Naive thymus-derived CD4-positive, alpha-beta T cell (primary cell): ENCODE measurements around the gene PARP3. TPM values are rescaled to one million over a fixed set of nuclear protein-coding genes. Genes with fewer than 3 reads are reported as not detected.

Source experiments
- ATAC-seq: fragments of 150-1000 bp; cut with Tn5 transposase; 2 replicates; pipeline ENCODE4 v1.10.0; 2021; ENCODE audit warnings: mild to moderate bottlenecking, moderate library complexity
- CTCF ChIA-PET: fragments of 350-600 bp; sonication (Branson Sonifier 250); formaldehyde crosslinking; loops from one replicate; lab custom pipeline; 2021; ENCODE audit warnings: antibody characterized with exemption; lab: Charles Lee
- POLR2A ChIA-PET: fragments of 350-600 bp; sonication (Branson Sonifier 250); formaldehyde crosslinking; loops from one replicate; lab custom pipeline; 2021; ENCODE audit warnings: antibody characterized with exemption, inconsistent platforms; lab: Charles Lee
- DNase-seq, 9 donors: peaks; one replicate each; pipeline versions ENCODE4 v3.0.0 to v3.0.0-alpha.2; 2020 to 2022; ENCODE audit warnings: mixed read lengths in 1 of 9
- H3K27ac ChIP-seq: one replicate; pipeline ENCODE4 v1.7.0; 2013; ENCODE audit warnings: mild to moderate bottlenecking, low read depth, low read length, moderate library complexity
- H3K27me3 ChIP-seq, 2 donors: one replicate each; pipeline ENCODE4 v1.7.0; 2013; ENCODE audit warnings: low read length in 2 of 2, mild to moderate bottlenecking in 2 of 2, moderate library complexity in 2 of 2; ENCODE audit not compliant: control insufficient read depth in 2 of 2, insufficient read depth in 2 of 2
- H3K36me3 ChIP-seq, 3 experiments: 1 replicate in 2 of 3; 2 replicates in 1 of 3; pipeline ENCODE4 v1.7.0; 2013; ENCODE audit warnings: low read length in 3 of 3, mild to moderate bottlenecking in 3 of 3, moderate library complexity in 1 of 3; ENCODE audit not compliant: insufficient read depth in 3 of 3, control insufficient read depth in 2 of 3
- H3K4me1 ChIP-seq, 2 donors: one replicate each; pipeline ENCODE4 v1.7.0; 2013; ENCODE audit warnings: low read length in 2 of 2, mild to moderate bottlenecking in 2 of 2, moderate library complexity in 1 of 2; ENCODE audit not compliant: control insufficient read depth in 2 of 2, insufficient read depth in 2 of 2
- H3K4me3 ChIP-seq: 2 replicates; pipeline ENCODE4 v1.7.0; 2013; ENCODE audit warnings: mild to moderate bottlenecking, low read length
- H3K9me3 ChIP-seq, 3 experiments: 1 replicate in 2 of 3; 2 replicates in 1 of 3; pipeline ENCODE4 v1.7.0; 2013; ENCODE audit warnings: low read length in 3 of 3; ENCODE audit not compliant: control insufficient read depth in 2 of 3
- H3K27ac Mint-ChIP-seq, 9 donors: one replicate each; pipeline ENCODE4 v1.8.0; 2020 to 2022; ENCODE audit warnings: mixed read lengths in 9 of 9, mild to moderate bottlenecking in 8 of 9, moderate library complexity in 5 of 9, inconsistent platforms in 2 of 9
- H3K27me3 Mint-ChIP-seq, 5 donors: one replicate each; pipeline ENCODE4 v1.8.0; 2021 to 2022; ENCODE audit warnings: mixed read lengths in 5 of 5, mild to moderate bottlenecking in 1 of 5
- H3K36me3 Mint-ChIP-seq, 5 donors: one replicate each; pipeline ENCODE4 v1.8.0; 2020 to 2022; ENCODE audit warnings: mixed read lengths in 5 of 5, mild to moderate bottlenecking in 3 of 5, inconsistent platforms in 1 of 5
- H3K4me1 Mint-ChIP-seq, 7 donors: one replicate each; pipeline ENCODE4 v1.8.0; 2020 to 2022; ENCODE audit warnings: mixed read lengths in 7 of 7, mild to moderate bottlenecking in 3 of 7, inconsistent platforms in 1 of 7
- H3K4me3 Mint-ChIP-seq, 10 donors: one replicate each; pipeline ENCODE4 v1.8.0; 2020 to 2022; ENCODE audit warnings: mild to moderate bottlenecking in 10 of 10, mixed read lengths in 10 of 10, moderate library complexity in 6 of 10, inconsistent platforms in 2 of 10
- H3K9me3 Mint-ChIP-seq, 11 donors: one replicate each; pipeline ENCODE4 v1.8.0; 2020 to 2022; ENCODE audit warnings: mixed read lengths in 11 of 11, mild to moderate bottlenecking in 4 of 11, inconsistent platforms in 1 of 11, moderate library complexity in 1 of 11
- intact Hi-C, 2 donors: fragments of 100-400 bp; cut with micrococcal nuclease; formaldehyde crosslinking; loops; one replicate each; pipeline ENCODE4 v1.15.1; 2023
- polyA plus RNA-seq, 2 donors: library from polyadenylated mRNA; unstranded; fragments of 300-500 nt; fragmentation: Illumina TruSeq; gene quantifications; one replicate each; pipeline ENCODE4 v1.2.3, GENCODE V29; 2021
- total RNA-seq, 6 experiments: library from RNA in 5 of 6; stranded (reverse) in 5 of 6; gene quantifications; 1 replicate in 5 of 6; 2 replicates in 1 of 6; pipeline ENCODE4 v1.2.3 and lab custom pipeline; 2021 to 2026

The PARP3 gene
- total and polyA plus RNA-seq, 7 experiments from 2014 or later = 3.2 to 21.5 (median 8.1) TPM

DNA sequence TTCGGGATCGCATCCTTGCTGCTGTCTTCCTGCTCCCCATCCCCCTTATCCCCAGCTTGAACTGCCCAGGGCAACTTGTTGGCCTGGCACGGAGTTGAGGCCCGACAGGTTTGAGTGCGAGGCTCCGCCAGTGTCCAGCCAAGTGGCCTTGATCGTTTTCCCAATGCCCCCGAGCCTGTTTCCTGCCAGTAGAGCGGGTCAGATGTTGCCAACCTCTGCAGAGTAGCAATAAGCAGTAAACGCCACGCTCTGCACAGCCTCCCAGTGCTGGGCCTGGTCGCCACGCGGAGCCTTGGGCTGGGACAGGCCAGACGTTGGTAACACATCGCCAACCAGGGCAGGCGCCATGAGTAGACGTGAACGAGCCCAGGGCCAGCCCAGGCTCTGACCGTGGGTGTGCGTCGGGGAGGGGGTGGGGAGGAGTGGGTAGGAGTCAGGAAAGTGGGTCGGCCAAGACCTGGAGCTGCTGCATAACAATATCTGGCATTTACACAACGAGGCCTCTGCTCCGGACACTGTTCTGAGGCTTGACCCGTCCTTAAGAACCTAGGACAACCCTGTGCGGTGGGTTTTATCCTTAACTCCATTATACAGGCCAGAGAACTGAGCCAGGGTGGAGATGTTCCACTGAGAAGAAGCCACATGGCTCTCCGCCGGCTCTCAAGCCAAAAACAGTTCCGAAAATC lies 32.3 kb downstream of the PARP3 start:
- DNase-seq (peak in 1 of 9 donors; percentile 44), ATAC-seq (peak; percentile 7)
- no peaks in the 10 kb centered on the region for H3K36me3 ChIP-seq
- Mint-ChIP-seq H3K36me3 (peaks cover 0 to 3% (median 0%) of the 10 kb centered on the region in 5 donors), H3K27me3 (no peaks in the 10 kb centered on the region), H3K4me1 (peaks cover 26 to 54% (median 32%) of the 10 kb centered on the region in 7 donors), H3K27ac (peak overlapping the region; percentile 80 to 97 (median 92)), H3K9me3 (no peaks in the 10 kb centered on the region), H3K4me3 (peak overlapping the region; percentile 83 to 100 (median 94))
- intact Hi-C loops = loop anchor here (1.0 to 2.0 kb wide), 6 partner anchors 9 to 475 kb away; partner anchors contain the start of genes PARP3 (in 2 of the 2), ACY1 (in 1 of the 2) and RPL29 (in 1 of the 2)
- H3K27me3 ChIP-seq = no peaks in the 10 kb centered on the region
- H3K4me3 ChIP-seq = peak overlapping the region; percentile 82
- CTCF ChIA-PET = interaction anchor here (0.6 to 2.5 kb wide), 9 partner anchors 9 to 33 kb away, joined by 3 to 28 read pairs (median 4); partner anchors contain the start of genes ACY1, PARP3, RPL29 and RRP9
- peaks cover 9 to 21% of the 10 kb centered on the region in 2 donors for H3K4me1 ChIP-seq
- POLR2A ChIA-PET = interaction anchor here (0.5 to 4.3 kb wide), 15 partner anchors 9 to 222 kb away, joined by 3 to 34 read pairs (median 5); partner anchors contain the start of genes ACY1, DUSP7, PARP3 and RPL29
- no peaks in the 10 kb centered on the region for H3K9me3 ChIP-seq
- peak overlapping the region; percentile 77 for H3K27ac ChIP-seq

DNA sequence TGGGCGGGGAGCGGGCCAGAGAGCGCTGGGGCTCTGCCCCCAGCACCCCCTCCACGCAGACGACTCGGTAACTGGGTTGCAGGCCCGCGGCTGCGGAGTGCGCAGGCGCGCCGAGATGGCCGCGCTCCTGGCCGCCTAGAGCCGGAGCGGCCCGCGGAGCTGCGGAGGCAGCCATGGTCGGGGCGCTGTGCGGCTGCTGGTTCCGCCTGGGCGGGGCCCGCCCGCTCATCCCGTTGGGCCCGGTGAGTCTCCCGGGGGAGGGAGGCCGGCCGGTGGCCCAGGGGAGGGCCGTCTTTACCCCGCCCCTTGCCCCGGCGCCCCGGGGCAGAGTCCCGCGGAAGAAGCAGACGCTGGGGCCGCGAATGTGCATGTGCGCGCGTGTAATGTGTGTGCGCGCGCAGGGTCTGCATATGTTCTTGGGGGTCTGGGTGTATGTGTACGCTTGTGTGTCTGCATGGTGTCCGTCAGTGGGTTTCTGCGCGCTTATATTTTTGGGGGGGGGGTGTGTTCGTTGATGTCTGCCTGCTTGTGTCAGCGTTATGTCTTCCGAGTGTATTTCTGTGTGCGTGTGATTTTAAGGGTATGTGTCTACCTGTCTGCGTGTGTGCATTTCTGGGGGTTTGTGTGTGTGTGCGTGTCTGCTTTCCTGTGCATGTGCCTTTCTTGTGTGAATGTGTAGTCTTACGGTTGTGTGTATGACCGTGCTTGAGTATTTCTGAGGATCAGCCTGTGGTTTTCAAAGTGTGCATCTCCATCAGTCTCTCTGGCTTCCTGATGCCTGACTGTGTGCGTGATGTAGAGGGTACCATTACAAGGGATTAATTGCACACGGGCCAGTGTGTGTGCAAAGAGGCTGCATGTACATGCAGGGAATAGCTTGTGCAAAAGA lies 33.0 kb downstream of the PARP3 start, which contains the start of gene ABHD14A:
Gene ABHD14A (plus strand): TSS at position 102 of the 889 bp plus-strand sequence. CDS start 72 bp downstream, at position 174.
- CTCF ChIA-PET = interaction anchor here (0.6 to 2.5 kb wide), 4 partner anchors 8 to 34 kb away, joined by 3 to 28 read pairs (median 10); partner anchors contain the start of genes ACY1, PARP3 and RRP9
- Mint-ChIP-seq H3K4me1 (peaks cover 26 to 53% (median 32%) of the 10 kb centered on the region in 7 donors), H3K4me3 (peak within 1 kb of the TSS; percentile 83 to 100 (median 94)), H3K27me3 (no peaks in the 10 kb centered on the region), H3K9me3 (no peaks in the 10 kb centered on the region), H3K27ac (peak within 1 kb of the TSS; percentile 88 to 97 (median 92)), H3K36me3 (peaks cover 0 to 3% (median 0%) of the 10 kb centered on the region in 5 donors)
- intact Hi-C loops = loop anchor here (1.0 to 5.0 kb wide), 9 partner anchors 8 to 476 kb away; partner anchors contain the start of genes ACY1 (in 2 of the 2), PARP3 (in 2 of the 2), RPL29 (in 2 of the 2) and ALAS1 (in 1 of the 2)
- DNase-seq = peak; percentile 68 to 85 (median 73)
- peaks cover 9 to 21% of the 10 kb centered on the region in 2 donors for H3K4me1 ChIP-seq
- no peaks in the 10 kb centered on the region for H3K27me3 ChIP-seq
- POLR2A ChIA-PET = interaction anchor here (0.6 to 4.3 kb wide), 10 partner anchors 9 to 222 kb away, joined by 3 to 34 read pairs (median 5); partner anchors contain the start of genes DUSP7, PARP3, RPL29 and RRP9
- peak within 1 kb of the TSS; percentile 77 for H3K27ac ChIP-seq
- peak; percentile 80 for ATAC-seq
- peak within 1 kb of the TSS; percentile 82 for H3K4me3 ChIP-seq
- H3K9me3 ChIP-seq = no peaks in the 10 kb centered on the region
- peaks cover 0 to 2% (median 0%) of the 10 kb centered on the region in 3 experiments for H3K36me3 ChIP-seq

DNA sequence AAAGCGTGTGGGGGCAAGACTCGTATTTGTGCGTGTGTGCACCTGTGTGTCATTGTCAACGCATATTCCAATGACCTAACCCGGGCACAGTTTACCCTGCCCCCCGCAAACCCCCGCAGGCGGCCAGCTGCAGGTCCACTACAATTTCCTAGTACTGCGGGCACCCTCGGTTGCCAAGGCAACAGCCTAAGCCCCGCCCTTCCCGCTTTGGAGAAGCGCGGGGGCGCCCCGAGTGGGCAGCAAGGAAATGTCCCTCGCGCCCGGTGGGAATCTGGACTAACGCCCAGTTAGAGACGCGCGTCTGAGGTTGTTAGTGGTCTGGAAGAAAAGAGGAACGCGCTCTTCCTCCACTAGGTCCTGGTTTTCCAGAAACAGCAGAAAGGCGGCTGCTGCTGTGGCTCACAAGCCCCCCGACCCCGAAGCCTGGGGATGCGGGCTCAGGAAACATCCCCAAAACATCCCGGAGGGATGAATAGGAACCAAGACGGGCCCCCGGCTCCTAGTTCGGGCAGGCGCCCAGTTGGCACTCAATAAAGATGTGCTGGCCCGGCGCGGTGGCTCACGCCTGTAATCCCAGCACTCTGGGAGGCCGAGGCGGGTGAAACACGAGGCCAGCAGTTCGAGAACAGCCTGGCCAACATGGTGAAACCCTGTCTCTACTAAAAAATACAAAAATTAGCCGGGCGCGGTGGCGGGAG lies 33.8 kb downstream of the PARP3 start:
- H3K27me3 Mint-ChIP-seq = no peaks in the 10 kb centered on the region
- H3K36me3 Mint-ChIP-seq = peaks cover 0 to 3% (median 0%) of the 10 kb centered on the region in 5 donors
- peaks cover 9 to 21% of the 10 kb centered on the region in 2 donors for H3K4me1 ChIP-seq
- peak overlapping the region; percentile 54 to 90 (median 89) for H3K27ac Mint-ChIP-seq
- no peak for DNase-seq
- intact Hi-C loops = loop anchor here (1.0 to 5.0 kb wide), 5 partner anchors 7 to 221 kb away; partner anchors contain the start of genes RPL29 (in 2 of the 2), ACY1 (in 1 of the 2), ALAS1 (in 1 of the 2) and POC1A (in 1 of the 2)
- no peaks in the 10 kb centered on the region for H3K9me3 Mint-ChIP-seq
- H3K4me1 Mint-ChIP-seq = peaks cover 27 to 48% (median 32%) of the 10 kb centered on the region in 7 donors
- peak overlapping the region; percentile 83 to 94 (median 90) for H3K4me3 Mint-ChIP-seq
- no peaks in the 10 kb centered on the region for H3K27me3 ChIP-seq
- H3K9me3 ChIP-seq = no peaks in the 10 kb centered on the region
- H3K36me3 ChIP-seq = peaks cover 0 to 9% (median 0%) of the 10 kb centered on the region in 3 experiments
- ATAC-seq = no peak
- ChIA-PET POLR2A (interaction anchor here (0.6 to 4.3 kb wide), 5 partner anchors 8 to 80 kb away, joined by 3 to 34 read pairs (median 4); partner anchors contain the start of genes DUSP7, PARP3 and RRP9), CTCF (no interaction called here)
- peak overlapping the region; percentile 77 for H3K27ac ChIP-seq
- H3K4me3 ChIP-seq = peak overlapping the region; percentile 82

DNA sequence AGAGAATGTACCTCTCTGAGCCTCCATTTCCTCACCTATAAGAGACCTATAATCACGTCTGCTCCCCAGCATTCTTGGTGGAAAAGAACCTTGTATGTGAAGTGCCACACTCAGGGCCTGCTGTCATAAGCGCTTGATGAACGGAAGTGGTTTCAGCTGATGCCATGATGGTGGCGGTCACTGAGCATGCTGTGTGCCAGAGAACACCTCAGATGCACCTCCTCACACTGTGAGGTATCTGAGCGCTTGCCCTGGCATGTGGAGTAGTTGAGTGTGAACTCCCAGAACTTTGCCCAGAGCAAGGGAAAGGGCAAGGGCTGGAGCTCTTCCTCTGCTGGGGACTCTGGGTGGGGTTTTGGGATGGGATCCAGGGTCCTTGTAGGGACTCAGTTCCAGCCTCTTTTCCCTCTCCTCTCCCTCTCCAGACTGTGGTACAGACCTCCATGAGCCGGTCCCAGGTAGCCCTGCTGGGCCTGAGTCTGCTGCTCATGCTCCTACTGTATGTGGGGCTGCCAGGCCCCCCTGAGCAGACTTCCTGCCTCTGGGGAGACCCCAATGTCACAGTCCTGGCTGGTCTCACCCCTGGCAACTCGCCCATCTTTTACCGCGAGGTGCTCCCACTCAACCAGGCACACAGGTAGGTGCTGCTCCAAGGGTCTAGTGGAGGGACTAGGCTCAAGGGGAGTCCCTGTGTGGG lies 35.4 kb downstream of the PARP3 start:
- Histone ChIP-seq H3K9me3 (no peaks in the 10 kb centered on the region), H3K4me1 (peaks cover 16 to 28% of the 10 kb centered on the region in 2 donors), H3K27me3 (no peaks in the 10 kb centered on the region), H3K36me3 (peaks cover 0 to 9% (median 0%) of the 10 kb centered on the region in 3 experiments), H3K27ac (peak overlapping the region; percentile 38), H3K4me3 (no peak overlapping the region)
- Mint-ChIP-seq H3K27ac (peak overlapping the region; percentile 50 to 90 (median 80)), H3K36me3 (peaks cover 0 to 4% (median 0%) of the 10 kb centered on the region in 5 donors), H3K4me1 (peaks cover 35 to 51% (median 39%) of the 10 kb centered on the region in 7 donors), H3K27me3 (no peaks in the 10 kb centered on the region), H3K9me3 (no peaks in the 10 kb centered on the region), H3K4me3 (peak overlapping the region; percentile 35 to 87 (median 72))
- ATAC-seq (peak; percentile 33), DNase-seq (peak in 7 of 9 donors; percentile 32 to 62 (median 45))
- ChIA-PET CTCF (interaction anchor here (1.4 kb wide), 1 partner anchor 36 kb away, joined by 3 read pairs; the partner anchor contains the start of genes PARP3 and RRP9), POLR2A (interaction anchor here (1.1 to 1.5 kb wide), 2 partner anchors 18 to 35 kb away, joined by 3 to 4 read pairs; no protein-coding TSS in a partner anchor)
- intact Hi-C loops = loop anchor here in 1 of 2 donors (5.0 kb wide), 1 partner anchor 220 kb away; the partner anchor contains the start of gene ALAS1

DNA sequence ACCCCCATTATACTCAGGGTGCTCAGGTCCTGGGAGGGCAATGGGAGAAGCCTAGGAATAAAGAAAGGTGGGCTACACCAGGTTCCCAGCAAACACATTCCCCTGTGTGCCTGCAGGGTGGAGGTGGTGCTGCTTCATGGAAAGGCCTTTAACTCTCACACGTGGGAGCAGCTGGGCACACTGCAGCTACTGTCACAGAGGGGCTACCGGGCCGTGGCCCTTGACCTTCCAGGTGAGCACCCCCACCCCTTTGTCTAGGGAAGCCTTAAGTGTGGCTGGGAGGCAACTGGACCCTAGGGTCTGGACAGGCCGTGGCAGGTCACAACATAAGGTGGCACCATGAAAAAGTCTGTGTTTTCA lies 36.0 kb downstream of the PARP3 start:
- H3K4me1 ChIP-seq = peaks cover 20 to 31% of the 10 kb centered on the region in 2 donors
- Mint-ChIP-seq H3K4me3 (no peak overlapping the region), H3K27me3 (no peaks in the 10 kb centered on the region), H3K27ac (peak overlapping the region in 1 of 9 donors; percentile 80), H3K36me3 (peaks cover 0 to 6% (median 0%) of the 10 kb centered on the region in 5 donors), H3K9me3 (no peaks in the 10 kb centered on the region), H3K4me1 (peaks cover 38 to 53% (median 41%) of the 10 kb centered on the region in 7 donors)
- no peak for DNase-seq
- ATAC-seq = no peak
- intact Hi-C loops = loop anchor here in 1 of 2 donors (5.0 kb wide), 1 partner anchor 219 kb away; the partner anchor contains the start of gene ALAS1
- no peak overlapping the region for H3K4me3 ChIP-seq
- no peaks in the 10 kb centered on the region for H3K9me3 ChIP-seq
- H3K36me3 ChIP-seq = peaks cover 0 to 9% (median 0%) of the 10 kb centered on the region in 3 experiments
- ChIA-PET CTCF (interaction anchor here (1.4 kb wide), 1 partner anchor 36 kb away, joined by 3 read pairs; the partner anchor contains the start of genes PARP3 and RRP9), POLR2A (interaction anchor here (0.6 to 1.6 kb wide), 3 partner anchors 17 to 76 kb away, joined by 3 to 8 read pairs (median 3); partner anchors contain the start of gene RPL29)
- H3K27me3 ChIP-seq = no peaks in the 10 kb centered on the region
- no peak overlapping the region for H3K27ac ChIP-seq
